Right ventricle myocardium inferior (tissue), 1 donor: ENCODE measurements around the gene HDAC1. TPM values are rescaled to one million over a fixed set of nuclear protein-coding genes. Genes with fewer than 3 reads are reported as not detected.
"Not testable (repeated sequence)": the region's sequence is repeated elsewhere in the genome, so short reads cannot be mapped to it uniquely, and the experiment has no call there.

ENCODE experiments used
- ATAC-seq: fragments of 200-7000 bp; cut with Tn5 transposase; one replicate; pipeline ENCODE4 v1.9.1; 2020; ENCODE audit warnings: mild to moderate bottlenecking, moderate library complexity
- DNase-seq: peaks from one replicate; pipeline ENCODE4 v3.0.0; 2021; ENCODE audit errors: missing footprints
- intact Hi-C: fragments of 100-400 bp; cut with DNase I; formaldehyde crosslinking; loops from one replicate; pipeline ENCODE4 v1.11.0; 2022
- total RNA-seq: library from RNA; stranded (reverse); fragmentation: NEBNext Ultra II Directional; extraction: Animal tissue kit (Norgen Biotek cat#: 25700); gene quantifications from one replicate; pipeline ENCODE4 v1.2.1, GENCODE V29; 2021
- donor health status: DM: no; HTN: yes; CAD: no; lungs with severe emphysema.

Gene HDAC1
- total RNA-seq, 1 donor from 2014 or later, result 40.6 TPM

DNA sequence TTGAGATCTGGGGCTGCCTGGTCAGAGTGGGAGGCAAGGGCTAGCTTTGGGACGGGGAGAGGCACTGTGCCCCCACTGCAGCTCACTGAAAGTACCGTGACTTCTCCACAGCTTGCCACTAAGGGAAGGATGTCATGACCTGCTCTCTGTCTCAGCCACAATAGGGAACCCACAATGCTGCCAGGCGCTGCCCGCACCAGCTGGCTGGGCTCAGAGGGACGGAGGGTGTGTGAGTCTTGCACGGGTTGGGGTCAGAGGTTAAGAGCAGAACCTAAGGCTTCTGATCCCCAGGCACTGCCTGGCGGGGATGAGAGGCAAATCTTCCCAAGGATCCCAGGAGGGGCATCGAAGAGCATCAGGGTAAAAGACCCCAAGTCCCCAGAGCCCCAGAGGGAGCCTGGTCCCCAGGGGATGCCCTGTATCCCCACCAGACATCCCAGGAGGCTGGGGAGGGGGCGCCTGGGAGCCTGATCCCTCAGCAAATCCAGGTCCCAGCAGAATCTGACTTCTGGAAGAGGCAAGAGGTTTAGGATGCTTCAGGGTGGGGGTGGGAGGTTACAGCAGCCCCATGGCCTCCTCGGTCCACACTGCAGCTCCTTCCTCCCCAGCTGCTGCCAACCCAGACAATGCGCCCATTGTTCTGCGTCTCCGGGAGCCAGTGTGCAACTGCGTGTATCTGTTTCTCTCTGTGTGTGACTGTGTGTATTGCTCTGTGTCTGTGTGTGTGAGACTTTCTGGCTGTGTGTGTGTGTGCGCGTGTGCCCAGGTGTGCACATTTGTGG is 46.2 kb downstream of the HDAC1 start:
- ATAC-seq, result peak; percentile 58
- peak; percentile 81 for DNase-seq
- intact Hi-C loops, result no loop called here

DNA sequence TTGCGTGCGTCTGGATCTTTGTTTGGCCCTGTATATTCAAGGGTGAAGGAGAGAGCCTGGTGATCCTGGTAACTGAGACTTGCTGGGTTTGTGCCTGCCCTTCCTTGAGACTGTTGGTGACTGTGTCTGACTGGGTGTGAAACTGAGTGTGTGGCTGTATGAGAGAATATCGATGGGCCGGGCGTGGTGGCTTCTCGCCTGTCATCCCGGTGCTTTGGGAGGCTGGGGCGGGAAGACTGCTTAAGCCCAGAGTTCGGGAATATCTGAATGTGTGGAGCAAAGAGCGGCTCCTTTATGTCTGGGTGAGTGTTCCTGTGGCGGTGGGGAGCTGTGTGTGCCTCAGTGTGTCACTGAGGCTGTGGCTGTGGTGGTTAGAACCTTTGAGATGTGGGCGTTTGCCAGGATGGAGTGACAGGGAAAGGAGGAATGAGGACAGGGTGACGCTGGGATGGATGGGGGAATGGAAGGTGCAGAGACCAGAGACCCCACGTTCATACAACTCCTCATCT is 46.8 kb downstream of the HDAC1 start:
- intact Hi-C loops, result no loop called here
- no peak for ATAC-seq
- DNase-seq, result no peak

DNA sequence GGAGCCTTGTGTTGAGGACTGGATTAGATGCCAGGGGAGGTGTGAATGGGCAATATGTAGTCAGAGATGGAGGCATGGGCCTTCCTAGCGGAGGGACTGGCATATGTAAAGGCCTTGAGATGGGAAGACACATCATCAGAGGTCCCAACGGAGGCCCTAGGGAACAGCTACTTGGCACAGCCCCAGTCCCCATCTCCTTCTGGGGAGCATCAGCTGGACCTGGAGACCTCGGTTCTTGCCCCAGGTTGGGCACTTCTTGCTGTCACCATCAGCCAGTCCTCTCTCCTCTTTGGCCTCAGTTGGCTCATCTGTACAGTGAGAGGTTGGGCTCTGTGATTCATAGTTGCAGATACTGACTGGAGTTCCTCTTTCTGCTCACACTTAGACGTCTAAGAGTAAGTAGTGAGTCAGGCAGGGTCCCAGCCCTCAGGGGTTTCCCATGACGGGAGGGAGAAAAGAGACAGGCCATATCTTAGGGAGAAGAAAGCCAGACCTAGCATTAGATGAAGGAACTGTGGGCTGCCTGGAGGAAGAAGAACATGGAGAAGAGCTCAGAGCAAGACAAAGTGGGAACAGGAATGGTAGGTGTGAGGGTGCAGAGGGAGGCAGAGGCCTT is 47.6 kb downstream of the HDAC1 start:
- ATAC-seq (no peak), DNase-seq (no peak)
- intact Hi-C loops, result no loop called here

DNA sequence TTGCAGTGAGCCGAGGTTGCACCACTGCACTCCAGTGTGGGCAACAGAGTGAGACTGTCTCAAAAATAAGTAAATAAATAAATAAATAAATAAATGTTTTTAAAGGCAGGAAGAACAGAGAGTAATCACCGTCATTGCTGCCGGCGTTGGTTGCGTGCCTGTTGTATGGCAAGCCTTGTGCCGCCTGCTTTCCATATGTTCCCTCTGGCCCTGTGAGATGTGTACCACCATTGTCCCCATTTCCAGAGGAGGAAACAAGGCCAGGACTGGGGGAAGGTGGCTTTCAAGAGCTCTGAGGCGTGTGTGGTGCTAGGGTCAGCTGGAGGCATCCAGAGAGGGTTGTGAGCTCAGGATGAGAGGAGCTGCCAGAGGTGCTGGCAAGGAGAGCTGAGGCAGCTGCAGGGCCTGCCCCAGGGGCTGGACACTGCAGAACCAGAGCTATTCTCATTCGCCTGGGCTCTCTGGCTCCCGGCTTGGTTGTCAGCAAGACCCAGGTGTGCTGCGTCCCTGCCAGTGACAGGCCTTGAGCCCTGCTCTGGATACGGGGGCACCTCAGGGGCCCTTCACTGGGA is 49.4 kb downstream of the HDAC1 start:
- DNase-seq (peak; percentile 77), ATAC-seq (peak; percentile 41)
- intact Hi-C loops, result no loop called here

DNA sequence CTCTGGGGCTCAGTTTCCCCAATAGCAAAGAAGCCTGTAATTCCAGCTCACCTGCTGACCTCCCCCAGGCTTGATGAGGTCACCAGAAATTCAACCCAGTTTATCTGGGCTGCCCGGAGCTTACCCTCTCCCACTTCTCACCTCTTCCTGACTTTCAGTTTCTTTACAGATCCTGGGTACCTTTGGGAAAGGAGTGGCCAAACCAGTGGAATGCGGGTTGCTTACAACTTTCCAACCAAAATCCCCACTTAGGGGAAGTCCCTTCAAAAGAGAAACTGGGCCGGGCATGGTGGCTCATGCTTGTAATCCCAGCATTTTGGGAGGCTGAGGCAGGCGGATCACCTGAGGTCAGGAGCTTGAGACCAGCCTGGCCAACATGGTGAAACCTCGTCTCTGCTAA is 50.1 kb downstream of the HDAC1 start:
- intact Hi-C loops, result no loop called here
- ATAC-seq (no peak), DNase-seq (no peak)

DNA sequence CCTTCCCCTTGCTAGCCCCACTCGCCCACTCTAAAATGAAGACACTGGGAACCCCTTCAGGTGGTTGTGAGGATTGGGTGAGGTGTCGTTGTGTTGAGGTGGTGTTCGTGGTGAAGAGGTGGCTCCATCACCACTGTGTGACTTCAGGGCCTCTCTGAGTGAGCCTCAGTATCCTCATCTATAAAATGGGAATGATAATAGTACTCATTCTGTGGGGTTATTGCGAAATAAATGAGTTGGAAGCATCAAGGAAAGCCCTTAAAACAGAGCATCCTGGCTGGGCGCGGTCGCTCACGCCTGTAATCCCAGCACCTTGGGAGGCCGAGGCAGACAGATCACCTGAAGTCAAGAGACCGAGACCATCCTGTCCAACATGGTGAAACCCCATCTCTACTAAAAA is 50.8 kb downstream of the HDAC1 start:
- ATAC-seq, result no peak

DNA sequence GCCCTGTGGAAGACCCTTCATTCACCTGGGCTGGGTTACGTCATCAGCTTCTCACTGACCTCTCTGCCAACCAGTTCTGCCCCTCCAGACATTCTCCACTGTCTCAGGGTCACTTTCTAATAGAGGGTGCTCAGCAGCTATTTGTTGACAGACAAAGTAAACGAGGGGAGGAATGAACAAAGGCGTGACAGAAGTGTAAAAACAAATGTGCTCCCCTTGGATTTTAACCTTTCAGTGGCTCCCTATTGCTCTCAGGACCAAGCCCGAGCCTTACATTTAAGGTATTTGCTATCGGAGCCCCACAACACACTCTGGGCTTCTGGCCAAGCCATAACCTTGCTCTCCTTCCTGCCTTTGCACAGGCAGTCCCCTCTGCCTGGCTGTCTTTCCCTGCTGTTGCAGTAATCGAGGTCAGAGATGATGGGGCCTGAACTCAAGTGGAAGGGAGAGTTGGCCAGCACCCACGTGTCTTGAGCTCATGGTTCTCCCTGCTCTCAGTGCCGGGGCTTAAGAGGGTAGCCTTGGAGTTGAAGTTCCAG is 53.5 kb downstream of the HDAC1 start:
- intact Hi-C loops, result no loop called here
- ATAC-seq, result no peak

More for the DNA sequence above, 50.8 kb downstream of the HDAC1 start:
- no peak for DNase-seq
- intact Hi-C loops, result no loop called here

DNA sequence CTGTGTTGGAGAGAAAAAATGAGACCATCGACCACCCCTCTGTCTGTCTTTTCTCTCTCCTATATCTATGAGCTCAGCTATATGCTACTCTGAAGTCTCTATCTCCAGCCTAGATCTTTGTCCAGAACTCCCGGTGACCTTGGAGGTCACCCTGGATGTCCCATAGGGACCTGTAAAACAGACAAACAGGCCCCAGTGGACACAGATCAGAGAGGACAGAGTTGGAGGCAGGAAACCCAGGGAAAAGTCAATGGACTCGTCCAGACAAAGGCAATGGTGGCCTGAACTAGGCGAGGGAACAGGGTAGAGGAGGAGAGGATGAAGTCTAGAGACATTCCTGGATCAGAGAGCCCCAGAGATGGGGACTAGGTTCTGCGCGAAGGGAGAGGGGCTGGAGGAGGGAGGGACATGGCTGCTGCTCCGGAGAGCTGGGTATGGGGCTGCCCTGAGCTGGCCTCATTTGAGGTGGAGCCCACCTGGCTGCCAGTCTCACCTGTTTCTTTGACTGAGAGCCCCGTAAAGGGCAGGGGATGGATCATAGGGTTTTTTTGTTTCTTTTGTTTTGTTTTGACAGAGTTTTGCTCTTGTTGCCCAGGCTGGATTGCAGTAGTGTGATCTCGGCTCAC is 54.8 kb downstream of the HDAC1 start:
- ATAC-seq, result no peak
- intact Hi-C loops, result no loop called here
- DNase-seq, result no peak

More for the DNA sequence above, 53.5 kb downstream of the HDAC1 start:
- no peak for DNase-seq

DNA sequence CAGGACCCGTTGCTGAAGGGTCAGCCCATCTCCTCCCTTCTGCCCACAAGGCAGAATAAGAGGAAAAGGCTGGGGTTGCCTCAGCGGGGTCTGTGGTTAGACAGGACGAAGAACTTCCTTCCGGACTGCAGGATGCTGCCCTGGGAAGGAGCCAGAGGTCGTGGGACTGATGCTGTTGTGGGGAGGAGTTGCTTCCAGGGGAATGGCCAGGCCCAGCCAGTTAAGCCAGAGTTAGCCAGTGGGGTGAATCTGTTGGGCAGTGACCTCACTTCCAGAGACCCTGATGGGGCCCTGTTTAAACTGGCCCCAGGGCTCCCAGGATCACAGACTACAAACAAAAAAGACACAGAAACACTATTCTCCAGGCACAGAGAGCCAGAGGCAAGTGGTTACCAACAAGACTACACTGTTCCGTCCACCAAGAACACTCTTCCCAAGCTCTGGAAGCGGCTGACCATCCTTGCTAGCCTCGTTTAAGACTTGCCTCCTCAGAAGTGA is 57.4 kb downstream of the HDAC1 start:
- no peak for ATAC-seq

DNA sequence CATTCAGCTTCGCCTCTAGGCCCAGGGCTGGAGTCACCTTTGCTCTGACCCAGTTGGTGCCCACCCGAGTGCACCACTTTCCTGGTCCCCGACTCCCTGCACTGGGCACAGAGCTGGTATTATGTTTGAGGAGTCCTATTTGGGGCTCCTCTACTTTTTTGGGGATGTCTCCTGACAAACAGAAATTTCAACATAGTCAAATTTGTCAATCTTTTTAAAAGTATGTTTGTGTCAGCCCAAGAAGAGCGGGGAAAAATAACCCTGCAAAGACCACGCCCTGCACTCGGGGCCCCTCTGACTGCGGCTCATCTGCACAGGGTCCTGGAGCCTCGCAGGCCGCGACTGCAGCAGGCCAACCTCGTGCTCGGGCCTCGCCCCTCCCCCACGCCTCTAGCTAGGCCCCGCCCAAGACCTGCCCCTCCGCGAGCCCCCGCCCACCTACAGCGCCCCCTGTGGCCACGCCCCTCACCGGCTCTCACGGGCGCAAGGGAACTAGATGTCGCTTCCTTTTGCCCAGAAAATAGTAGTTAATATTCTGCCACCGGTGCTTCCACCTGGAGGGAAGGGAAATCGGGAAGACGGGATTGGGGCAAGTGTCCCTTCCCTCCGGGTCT is 59.0 kb downstream of the HDAC1 start:
- intact Hi-C loops, result no loop called here
- DNase-seq (peak; percentile 92), ATAC-seq (peak; percentile 49)

More for the DNA sequence above, 57.4 kb downstream of the HDAC1 start:
- intact Hi-C loops, result no loop called here
- DNase-seq, result peak; percentile 76

DNA sequence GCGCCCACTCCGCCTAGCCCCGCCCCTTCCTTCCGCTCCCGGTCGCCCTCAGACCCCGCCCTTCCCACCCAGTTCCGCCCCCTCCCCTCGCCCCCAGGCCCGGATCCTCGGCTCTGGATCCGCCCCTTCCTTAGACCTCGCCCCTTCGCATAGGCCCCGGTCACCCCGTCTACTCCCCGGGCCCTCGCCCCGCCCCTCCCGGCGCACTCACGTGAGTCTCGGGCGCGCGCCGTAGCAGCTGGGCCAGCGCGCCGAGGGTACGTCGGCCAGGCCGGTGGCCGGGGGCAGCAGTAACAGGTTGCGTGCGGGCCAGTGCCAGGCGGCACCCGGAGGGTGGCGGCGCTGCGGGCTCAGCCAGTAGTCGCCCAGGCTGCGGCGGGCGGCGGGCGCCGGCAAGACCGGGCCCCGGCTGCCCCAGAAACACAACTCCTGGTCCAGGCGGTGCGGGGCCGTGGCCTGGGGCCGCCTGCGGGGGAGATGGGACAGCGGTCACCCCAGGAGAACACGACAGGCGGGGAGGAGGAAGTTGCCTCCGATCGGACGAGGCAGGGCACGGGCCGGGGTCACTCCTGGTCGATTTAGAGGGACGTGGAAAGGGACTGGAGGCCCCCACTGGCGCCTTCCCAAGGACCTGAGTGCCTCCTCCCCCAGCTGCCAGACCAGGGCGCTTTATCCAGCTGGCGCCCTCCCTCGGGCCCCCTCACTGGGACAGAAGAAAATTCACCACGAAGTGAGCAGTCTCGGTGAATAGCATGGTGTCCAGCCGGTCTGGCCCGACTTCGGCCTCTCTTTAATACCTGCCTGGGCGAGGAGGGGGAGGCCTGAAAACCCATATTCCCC is 59.7 kb downstream of the HDAC1 start:
- intact Hi-C loops, result no loop called here
- peak; percentile 97 for DNase-seq
- peak; percentile 88 for ATAC-seq

DNA sequence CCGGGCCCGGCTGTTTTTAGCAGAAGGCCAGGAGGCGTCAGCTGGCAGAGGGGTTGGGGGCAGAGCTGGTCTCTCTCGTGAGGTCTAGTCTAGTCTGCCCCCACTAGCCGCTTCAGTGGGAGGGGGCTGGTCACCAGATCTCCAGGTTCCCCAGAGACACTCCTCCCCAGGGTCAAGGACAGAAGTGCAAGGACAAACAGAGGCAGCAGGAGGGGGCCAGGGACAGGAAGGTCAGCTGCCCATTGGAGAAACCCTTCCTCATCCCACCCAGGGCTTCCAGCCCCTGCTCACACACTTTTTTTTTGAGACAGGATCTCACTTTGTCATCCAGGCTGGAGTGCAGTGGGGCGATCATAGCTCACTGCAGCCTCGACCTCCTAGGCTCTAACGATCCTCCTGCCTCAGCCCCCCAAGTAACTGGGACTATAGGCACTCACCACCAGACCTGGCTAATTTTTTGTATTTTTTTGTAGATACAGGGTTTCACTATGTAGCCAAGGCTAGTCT is 60.4 kb downstream of the HDAC1 start:
- intact Hi-C loops, result no loop called here
- ATAC-seq (no peak), DNase-seq (no peak)

DNA sequence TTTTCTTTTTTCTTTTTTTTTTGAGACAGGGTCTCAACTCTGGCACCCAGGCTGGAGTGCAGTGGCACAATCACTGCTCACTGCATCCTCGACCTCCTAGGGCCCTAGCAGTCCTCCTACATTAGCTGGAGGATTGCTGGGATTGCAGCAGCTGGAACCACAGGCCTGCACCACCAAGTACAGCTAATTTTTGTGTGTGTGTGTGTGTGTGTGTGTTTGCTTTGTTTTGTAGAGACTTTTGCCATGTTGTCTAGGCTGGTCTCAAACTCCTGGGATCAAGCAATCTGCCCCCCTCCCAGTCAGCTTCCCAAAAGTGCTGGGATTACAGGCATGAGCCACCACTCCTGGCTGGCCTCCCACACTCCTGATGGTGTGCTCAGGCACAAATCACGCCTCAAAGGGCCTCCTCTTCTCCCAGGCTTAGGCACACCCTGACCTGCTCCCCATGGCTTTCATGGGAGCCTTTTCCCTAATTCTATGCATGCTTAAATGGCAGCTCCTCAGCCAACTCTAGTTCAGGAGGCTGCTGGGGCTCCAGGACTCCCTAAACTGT is 61.0 kb downstream of the HDAC1 start:
- intact Hi-C loops, result no loop called here
- DNase-seq (no peak), ATAC-seq (no peak)

DNA sequence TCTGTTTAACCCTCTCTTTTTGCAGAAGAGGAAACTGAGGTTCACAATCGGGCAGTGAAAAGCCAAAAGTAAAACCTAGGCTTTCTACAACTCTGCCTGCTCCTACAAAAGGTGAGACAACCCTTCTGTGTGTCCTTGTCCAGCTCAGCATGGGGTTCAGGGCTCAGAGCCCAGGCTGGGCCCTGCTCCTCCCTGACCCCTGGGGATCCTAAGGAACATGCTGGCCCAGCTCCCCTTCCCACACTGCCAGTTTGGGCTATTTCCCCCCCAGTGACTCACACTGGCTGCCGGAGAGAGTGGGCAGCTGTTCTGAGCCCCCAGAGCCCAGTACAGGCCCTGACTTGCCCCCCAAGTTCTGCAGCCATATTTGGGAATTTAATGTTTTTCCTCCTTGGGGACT is 61.5 kb downstream of the HDAC1 start:
- intact Hi-C loops, result no loop called here
- ATAC-seq, result peak; percentile 53

DNA sequence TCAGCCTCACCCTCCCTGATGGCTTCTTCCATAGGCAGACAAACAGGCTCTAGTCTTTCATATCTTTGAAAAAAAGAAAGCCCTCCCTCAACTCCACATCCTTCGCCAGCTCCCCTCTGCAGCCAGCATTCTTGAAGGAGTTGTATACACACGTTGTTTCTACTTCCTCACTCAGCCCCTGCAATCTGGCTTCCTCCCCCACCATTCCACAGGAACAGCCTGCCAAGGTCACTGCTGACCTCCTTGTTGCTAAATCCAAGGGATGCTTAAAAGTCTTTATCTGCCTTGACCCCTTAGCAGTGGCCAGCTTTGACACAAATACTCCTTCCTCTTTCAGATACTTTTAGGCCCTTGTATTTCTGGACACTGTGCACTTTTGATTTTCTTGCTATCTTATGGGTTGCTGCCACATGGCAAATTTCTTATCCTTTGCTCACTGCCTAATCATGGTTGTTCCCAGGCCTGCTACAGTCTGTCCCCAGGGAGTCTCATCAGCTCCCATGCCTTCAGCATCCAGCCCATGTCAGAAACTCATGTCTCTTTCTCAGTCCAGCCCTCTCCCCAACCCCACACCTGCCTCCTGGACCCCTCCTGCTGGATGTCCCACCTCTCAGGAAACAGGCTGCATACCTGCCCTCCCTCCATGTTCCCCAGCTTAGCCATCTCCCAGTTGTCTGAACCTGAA is 62.1 kb downstream of the HDAC1 start:
- DNase-seq (peak; percentile 77), ATAC-seq (peak; percentile 44)
- intact Hi-C loops, result no loop called here

More for the DNA sequence above, 61.5 kb downstream of the HDAC1 start:
- no peak for DNase-seq

DNA sequence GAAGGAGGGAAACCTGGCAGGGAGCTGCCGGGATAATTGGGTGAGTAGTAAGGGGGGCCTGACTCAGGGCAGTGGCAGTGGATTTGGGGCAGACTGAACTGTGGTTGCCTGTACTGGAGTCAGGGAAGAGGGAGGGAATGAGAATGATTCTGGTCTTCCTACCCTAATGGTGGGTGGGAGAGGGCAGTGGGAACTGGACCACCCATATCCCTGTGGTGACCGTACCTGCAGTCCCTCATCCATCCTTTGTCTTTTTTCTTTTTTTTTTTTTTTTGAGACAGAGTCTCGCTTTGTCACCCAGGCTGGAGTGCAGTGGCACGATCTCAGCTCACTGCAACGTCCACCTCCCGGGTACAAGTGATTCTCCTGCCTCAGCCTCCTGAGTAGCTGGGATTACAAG is 63.9 kb downstream of the HDAC1 start:
- DNase-seq, ATAC-seq, intact Hi-C loops: not testable (repeated sequence)

DNA sequence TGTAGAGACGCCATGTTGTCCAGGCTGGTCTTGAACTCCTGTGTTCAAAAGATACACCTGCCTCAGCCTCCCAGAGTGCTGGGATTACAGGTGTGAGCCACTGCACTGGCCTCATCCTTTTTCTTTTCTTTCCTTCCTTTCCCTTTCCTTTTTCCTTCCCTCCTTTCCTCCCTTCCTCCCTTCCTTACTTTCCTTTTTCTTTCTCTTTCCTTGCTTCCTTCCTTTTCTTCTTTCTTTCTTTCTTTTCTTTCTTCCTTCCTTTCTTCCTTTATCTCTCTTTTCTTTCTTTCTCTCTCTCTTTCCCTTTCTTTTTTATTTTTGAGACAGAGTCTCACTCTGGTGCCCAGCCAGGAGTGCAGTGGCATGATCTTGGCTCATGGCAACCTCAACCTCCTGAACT is 64.6 kb downstream of the HDAC1 start:
- DNase-seq (no peak), ATAC-seq (no peak)
- intact Hi-C loops, result no loop called here
